ENCODE results near the gene GPR32. TPM values are rescaled to one million over a fixed set of nuclear protein-coding genes. Genes with fewer than 3 reads are reported as not detected.
"Not testable (repeated sequence)": the region's sequence is repeated elsewhere in the genome, so short reads cannot be mapped to it uniquely, and the experiment has no call there.

GPR32 gene
- polyA plus RNA-seq, 4 donors: not detected

DNA sequence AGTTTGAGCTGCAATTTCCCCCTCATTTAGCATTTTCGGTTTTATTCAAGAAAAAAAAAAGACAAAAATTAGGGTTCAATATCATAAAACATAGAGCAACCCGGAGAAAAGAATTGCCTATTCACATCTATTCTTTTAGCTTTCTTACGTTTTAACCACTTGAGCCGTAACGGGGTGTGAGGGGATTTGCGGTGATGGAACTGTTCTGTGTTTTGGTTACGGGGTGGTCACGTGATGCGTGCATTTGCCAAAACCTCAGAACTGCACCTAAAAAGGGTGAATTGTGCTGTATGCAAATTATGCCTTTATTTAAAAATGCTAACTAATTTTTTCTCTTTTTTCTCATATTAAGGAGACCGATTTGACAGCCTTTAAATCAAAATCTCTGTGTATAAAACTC is 25.0 kb upstream of the GPR32 start:
- DNase-seq (ENCODE audit: low read depth in 4 of 4, low spot score in 3 of 4): no peak

DNA sequence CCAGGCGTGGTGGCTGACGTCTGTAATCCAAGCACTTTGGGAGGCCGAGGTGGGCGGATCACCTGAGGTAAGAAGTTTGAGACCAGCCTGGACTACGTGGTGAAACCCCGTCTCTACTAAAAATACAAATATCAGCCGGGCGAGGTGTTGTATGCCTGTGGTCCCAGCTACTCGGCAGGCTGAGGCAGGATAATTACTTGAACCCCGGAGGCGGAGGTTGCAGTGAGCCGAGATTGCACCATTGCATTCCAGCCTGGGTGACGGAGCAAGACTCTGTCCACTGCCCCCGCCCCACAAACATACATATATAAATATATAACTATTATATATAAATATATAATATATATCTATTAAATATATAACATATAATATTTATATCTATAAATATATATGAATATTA is 23.1 kb upstream of the GPR32 start:
- not testable (repeated sequence) for DNase-seq (ENCODE audit: low read depth in 4 of 4, low spot score in 3 of 4)

DNA sequence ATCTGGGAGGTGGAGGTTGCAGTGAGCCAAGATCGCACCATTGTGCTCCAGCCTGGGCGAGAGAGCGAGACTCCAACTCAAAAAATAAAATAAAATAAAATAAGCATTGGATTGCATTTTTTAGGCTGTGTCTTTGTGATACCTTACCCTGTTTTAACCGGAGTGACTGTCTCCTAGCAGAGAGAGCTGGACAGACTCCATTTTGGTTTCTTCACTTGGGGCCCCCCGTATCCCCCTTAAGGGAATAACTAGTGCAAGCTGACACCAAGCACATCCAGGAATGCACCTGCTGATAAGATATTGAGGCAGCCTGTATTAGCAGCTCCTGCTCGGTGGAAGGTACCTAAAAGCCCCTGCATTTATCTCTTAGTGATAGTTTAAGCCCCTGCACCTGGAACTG is 20.8 kb upstream of the GPR32 start:
- no peak for DNase-seq (ENCODE audit: low read depth in 4 of 4, low spot score in 3 of 4)

DNA sequence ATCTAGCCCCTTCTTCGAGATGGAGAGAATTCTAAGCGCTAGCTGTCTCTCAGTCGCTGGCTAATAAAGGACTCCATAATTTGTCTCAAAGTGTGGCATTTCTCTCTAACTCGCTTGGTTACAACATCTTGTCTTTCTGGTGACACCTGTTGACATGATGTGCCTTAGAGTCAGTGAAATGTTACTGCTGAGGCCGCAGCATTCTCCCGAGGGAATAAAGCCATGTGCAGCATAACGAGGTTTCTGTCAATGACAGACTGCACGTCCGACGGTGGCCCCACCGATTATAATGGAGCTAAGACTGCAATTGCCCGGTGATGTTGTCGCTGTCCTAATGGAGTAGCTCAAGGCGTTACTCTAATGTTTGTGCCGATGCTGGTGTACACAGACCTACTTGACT is 20.3 kb upstream of the GPR32 start:
- no peak for DNase-seq (ENCODE audit: low read depth in 4 of 4, low spot score in 3 of 4)

DNA sequence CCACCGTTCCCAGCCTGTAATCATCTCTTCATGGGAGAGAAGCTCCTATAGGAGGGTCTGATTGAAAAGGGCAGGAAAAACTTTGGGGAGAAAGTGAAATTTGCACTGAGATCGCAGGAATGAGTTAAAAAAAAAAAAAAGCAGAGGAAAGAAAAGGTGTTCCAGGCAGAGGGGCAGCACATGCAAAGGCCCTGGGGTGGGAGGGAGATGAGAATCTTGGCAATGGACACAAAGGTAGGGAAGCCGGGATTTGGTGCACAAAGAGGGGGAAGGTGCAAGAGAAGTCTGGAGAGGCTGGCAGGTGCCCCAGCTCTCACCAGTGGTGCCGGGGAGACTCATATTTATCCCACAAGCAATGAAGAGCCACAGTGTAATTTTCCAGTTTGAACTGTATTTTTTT is 16.4 kb upstream of the GPR32 start:
- DNase-seq (ENCODE audit: low read depth in 4 of 4, low spot score in 3 of 4): no peak

DNA sequence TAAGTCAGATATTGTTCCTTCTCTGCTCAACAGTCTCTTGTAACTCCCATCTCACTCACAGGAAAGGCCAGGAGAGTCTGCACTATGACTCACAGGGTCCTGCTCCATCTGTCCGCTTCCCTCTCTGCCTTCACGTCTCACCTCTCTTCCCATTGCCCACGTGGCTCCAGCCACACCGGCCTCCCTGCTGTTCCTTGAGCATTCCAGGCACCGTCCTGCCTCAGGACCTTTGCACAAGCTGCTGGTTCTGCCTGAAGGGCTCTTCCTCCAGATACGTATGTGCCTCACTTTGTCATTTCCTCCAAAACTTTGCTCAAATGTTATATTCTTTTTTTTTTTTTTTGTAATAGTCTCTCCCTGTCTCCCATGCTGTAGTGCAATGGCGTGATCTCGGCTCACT is 14.0 kb upstream of the GPR32 start:
- not testable (repeated sequence) for DNase-seq (ENCODE audit: low read depth in 4 of 4, low spot score in 3 of 4)

DNA sequence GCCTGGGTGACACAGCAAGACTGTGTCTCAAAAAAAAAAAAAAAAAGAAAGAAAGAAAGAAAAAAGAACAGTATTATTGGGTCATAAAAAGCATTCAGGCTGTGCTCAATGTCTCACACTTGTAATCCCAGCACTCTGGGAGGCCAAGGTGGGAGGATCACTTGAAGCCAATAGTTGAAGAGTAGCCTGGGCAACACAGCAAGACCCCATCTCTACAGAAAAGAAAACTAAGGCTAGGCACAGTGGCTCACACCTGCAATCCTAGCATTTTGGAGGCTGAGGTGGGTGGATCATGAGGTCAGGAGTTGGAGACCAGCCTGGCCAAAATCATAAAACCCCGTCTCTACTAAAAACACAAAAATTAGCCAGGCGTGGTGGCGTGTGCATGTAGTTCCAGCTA is 12.6 kb upstream of the GPR32 start:
- not testable (repeated sequence) for DNase-seq (ENCODE audit: low read depth in 4 of 4, low spot score in 3 of 4)

DNA sequence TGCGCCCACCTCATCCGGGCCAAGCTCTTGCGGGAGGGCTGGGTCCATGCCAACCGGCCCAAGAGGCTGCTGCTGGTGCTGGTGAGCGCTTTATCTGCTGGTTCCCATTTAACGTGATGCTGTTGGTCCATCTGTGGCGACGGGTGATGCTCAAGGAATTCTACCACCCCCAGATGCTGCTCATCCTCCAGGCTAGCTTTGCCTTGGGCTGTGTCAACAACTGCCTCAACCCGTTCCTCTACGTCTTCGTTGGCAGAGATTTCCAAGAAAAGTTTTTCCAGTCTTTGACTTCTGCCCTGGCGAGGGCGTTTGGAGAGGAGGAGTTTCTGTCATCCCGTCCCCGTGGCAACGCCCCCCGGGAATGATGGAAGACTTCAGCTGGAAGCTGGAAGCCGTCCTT is 11.2 kb upstream of the GPR32 start:
- DNase-seq (ENCODE audit: low read depth in 4 of 4, low spot score in 3 of 4): not testable (repeated sequence)

DNA sequence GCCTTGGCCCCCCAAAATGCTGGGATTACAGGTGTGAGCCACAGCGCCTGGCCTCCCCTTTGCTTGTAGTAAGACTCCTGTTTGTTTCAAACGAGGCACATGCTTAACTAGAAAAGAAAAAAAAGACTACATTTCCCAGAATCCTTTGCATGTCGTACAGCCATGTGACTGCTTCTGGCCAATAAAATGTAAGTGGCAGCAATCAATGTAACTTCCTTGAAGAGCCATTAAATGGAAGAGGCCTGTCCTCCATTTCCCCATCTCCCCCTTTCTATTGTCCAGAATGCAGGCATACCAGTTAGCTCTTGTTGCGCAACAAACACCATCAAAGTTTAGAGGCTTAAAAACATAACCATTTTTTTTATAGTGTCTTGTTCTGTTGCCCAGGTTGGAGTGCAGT is 10.4 kb upstream of the GPR32 start:
- DNase-seq (ENCODE audit: low read depth in 4 of 4, low spot score in 3 of 4): no peak

DNA sequence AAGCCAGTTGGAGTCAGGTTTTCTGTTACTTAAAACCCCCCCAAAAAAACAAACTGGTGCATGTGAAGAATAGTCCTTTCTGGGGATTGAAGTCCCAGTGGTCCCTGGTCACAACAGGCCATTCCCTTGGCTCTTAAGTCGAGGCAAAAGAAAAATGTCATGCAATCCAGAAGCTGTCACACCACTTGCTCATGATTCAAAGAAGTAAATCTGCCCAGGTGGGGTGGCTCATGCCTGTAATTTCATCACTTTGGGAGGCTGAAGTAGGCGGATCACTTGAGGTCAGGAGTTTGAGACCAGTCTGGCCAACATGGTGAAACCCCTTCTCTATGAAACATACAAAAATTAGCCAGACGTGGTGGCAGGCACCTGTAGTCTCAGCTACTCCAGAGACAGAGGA is 8.8 kb upstream of the GPR32 start:
- DNase-seq (ENCODE audit: low read depth in 4 of 4, low spot score in 3 of 4): not testable (repeated sequence)

DNA sequence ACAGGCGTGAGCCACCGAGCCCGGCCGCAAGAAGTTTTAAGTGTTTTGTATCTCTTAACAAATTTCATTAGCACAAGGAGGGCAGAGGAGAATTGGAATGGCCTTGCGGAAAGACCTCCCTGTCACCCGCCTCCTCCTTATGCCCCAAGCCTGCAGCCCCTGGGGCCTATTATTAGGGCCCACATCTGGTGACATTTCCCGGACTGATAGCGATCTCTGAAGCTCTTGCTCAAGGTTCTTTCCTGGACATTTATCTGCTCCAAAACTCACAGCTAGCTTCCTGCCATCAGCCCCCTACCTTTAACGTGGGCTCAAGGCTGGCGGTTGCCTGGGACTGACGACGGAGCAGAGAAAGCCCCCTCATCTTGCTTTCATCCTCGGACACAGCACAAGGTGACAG is 6.7 kb upstream of the GPR32 start:
- DNase-seq (ENCODE audit: low read depth in 4 of 4, low spot score in 3 of 4): not testable (repeated sequence)

DNA sequence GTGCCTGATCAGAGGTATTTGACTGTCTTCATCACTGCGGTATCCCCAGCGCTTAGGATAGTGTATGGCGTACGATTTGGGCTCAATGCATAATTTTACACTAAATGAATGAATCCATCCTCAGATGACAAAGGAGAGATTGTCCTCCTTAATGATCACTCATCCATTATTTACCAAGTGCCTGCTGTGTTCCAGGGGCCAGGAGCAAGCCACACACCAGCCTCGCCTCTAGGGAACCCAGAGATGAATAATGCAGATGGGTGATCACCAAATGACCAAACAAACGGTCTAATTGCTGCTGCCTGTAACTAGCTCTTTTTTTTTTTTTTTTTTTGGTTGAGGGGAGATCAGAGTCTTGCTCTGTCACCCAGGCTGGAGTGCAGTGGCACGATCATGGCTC is 5.9 kb upstream of the GPR32 start:
- no peak for DNase-seq (ENCODE audit: low read depth in 4 of 4, low spot score in 3 of 4)

DNA sequence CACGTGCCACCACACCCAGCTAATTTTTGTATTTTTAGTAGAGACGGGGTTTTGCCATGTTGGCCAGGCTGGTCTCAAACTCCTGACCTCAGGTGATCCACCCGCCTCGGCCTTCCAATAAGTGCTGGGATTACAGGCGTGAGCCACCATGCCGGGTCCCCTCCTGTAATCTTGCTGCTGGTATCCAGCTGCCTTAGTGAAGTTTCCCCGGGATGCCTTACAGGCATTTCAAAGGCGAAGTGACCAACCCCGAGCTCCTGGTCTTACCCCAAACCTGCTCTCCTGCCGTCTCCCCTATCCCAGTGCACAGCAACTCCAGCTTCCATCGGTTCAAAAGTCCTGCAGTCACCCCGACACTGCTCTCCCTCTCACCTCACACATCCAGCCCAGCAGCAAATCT is 3.5 kb upstream of the GPR32 start:
- not testable (repeated sequence) for DNase-seq (ENCODE audit: low read depth in 4 of 4, low spot score in 3 of 4)

DNA sequence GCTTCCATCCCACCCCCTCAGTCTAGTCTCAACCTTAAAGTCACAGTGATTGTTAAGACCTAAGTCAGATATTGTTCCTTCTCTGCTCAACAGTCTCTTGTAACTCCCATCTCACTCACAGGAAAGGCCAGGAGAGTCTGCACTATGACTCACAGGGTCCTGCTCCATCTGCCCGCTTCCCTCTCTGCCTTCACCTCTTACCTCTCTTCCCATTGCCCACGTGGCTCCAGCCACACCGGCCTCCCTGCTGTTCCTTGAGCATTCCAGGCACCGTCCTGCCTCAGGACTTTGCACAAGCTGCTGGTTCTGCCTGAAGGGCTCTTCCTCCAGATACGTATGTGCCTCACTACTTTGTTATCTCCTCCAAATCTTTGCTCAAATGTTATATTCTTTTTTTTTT is 3.0 kb upstream of the GPR32 start:
- DNase-seq (ENCODE audit: low read depth in 4 of 4, low spot score in 3 of 4): not testable (repeated sequence)

DNA sequence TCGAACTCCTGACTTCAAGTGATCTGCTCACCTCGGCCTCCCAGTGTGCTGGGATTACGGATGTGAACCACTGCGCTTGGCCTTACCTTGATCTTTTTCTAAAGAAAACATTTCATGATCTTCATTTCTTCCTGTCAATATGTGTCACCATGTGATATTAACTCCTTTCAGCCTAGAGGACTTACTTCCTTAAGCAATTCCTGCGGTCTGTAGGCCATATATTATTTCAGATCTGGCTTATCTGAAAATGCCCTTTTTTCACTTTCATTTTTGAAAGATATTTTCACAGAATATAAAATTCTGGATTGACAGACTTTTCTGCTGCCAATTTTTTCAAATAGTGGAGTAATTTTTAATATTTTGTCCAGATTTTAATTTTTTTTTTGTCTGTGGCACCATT is 2.0 kb upstream of the GPR32 start:
- DNase-seq (ENCODE audit: low read depth in 4 of 4, low spot score in 3 of 4): no peak

DNA sequence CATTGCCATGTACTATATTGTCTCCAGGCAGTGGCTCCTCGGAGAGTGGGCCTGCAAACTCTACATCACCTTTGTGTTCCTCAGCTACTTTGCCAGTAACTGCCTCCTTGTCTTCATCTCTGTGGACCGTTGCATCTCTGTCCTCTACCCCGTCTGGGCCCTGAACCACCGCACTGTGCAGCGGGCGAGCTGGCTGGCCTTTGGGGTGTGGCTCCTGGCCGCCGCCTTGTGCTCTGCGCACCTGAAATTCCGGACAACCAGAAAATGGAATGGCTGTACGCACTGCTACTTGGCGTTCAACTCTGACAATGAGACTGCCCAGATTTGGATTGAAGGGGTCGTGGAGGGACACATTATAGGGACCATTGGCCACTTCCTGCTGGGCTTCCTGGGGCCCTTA is 624 bp downstream of the GPR32 start:
- no peak for DNase-seq (ENCODE audit: low read depth in 4 of 4, low spot score in 3 of 4)

DNA sequence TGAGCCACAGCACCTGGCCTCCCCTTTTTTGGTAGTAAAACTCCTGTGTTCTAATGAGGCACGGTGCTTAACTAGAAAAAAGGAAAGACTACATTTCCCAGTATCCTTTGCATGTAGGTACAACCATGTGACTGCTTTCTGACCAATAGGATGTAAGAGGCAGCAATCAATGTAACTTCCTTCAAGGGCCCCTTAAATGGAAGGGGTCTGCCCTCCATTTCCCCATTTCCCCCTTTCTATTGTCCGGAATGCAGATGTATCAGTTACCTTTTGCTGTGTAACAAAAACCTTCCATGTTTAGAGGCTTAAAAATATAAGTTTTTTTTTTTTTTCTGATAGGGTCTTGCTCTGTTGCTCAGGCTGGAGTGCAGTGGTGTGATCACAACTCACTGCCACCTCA is 2.2 kb downstream of the GPR32 start:
- DNase-seq (ENCODE audit: low read depth in 4 of 4, low spot score in 3 of 4): no peak

DNA sequence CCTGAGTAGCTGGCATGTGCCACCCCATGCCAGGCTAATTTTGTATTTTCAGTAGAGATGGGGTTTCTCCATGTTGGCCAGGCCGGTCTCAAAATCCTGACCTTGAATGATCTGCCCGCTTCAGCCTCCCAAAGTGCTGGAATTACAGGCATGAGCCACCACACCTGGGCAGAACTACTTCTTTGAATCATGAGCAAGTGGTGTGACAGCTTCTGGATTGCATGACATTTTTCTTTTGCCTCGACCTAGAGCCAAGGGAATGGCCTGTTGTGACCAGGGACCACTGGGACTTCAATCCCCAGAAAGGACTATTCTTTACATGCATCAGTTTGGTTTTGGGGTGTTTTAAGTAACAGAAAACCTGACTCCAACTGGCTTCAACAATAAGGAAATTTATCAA is 2.6 kb downstream of the GPR32 start:
- DNase-seq (ENCODE audit: low read depth in 4 of 4, low spot score in 3 of 4): not testable (repeated sequence)

DNA sequence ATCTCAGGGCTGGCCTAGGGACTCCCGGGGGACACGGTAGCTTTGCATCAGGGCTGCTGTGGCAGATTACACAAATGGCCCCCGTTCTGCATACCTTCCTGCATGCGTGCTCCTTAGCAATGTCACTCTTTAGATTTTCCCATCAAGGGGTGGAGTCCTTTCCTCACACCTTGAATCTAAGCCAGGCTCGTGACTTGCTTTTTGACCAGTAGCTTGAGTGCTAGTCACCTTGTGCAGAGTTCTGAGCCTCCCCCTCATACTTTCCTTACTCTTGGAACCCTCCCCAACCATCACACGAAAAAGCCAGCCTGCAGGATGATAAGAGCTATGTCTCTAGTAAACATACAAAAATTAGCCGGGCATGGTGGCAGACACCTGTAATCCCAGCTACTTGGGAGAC is 3.2 kb downstream of the GPR32 start:
- not testable (repeated sequence) for DNase-seq (ENCODE audit: low read depth in 4 of 4, low spot score in 3 of 4)

DNA sequence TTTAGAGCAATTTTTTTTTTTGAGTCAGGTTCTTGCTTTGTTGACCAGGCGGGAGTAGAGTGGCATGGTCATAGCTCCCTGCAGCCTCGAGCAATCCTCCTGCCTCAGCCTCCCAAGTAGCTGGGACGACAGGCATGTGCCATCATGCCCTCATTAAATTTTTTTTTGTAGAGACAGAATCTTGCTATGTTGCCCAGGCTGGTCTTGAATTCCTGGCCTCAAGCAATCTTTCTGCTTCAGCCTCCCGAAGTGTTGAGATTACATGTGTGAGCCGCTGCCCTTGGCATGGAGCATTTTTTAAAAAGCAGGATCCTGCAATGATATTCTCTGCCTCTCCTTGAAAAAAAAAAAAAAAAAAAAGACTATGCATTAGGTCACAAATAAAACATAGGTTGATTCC is 5.9 kb downstream of the GPR32 start:
- no peak for DNase-seq (ENCODE audit: low read depth in 4 of 4, low spot score in 3 of 4)

DNA sequence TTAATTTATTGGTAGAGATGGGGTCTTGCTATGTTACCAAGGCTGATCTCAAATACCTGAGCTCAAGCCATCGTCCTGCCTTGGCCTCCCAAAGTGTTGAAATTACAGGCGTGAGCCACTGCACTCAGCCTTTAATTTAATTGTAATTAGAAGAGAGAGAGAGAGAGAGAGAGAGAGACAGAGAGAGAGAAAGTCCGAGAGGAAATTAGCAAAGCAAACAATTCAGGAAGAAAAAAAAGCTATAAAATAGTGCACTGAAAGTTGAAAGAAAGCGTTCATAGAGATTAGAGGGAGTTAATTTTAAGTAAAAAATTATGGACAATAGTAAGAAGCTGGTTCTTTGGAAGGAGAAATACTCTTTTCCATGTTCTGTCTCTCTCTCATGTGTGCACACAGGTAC is 7.0 kb downstream of the GPR32 start:
- DNase-seq (ENCODE audit: low read depth in 4 of 4, low spot score in 3 of 4): no peak

DNA sequence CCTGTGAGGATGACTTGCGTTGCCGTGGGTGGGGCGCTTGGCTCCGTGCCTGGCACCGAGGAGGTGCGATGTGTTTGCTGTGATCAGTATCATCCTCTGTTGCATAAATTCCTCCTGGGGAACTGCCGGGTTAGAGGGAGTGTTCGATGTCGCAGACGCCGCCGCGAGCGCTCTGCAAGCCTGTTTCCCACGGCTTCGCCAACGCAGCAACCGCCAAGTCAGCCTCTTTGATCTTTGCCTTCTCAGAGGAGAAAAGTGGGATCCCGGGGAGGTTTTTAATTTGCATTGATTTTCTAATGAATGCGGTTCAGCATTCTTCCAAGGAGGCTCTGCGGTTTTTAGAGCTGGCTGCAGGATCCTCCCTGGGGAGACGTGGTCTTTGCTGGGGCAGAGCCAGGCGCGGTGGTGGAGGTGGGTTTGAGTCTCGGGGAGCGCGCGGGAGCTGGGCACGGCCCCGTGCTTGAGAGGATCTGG is 7.6 kb downstream of the GPR32 start:
- no peak for DNase-seq (ENCODE audit: low read depth in 4 of 4, low spot score in 3 of 4)

DNA sequence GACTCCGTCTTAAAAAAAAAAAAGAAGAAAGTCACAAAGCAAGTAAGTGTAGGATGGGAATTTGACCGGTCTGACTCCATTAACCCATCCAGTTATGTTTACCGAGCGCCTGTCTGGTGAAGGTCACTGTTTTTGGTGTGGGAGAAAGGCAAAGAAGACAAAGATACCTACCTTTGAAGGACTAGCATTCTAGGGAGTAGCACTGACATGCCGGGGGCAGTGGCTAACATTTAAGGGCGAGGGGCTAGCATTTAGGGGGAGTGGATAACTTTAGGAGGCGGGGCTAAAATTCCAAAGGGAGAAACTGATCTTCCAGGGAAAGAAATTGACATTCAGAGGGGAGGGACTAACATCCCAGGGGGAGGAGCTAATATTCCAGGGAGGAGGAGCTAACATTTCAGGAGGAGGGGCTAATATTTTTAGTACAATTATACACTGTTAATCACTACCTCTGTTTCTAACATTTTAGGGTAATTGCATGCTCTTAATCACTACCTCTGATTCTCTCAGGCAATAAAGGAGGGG is 8.7 kb downstream of the GPR32 start:
- DNase-seq (ENCODE audit: low read depth in 4 of 4, low spot score in 3 of 4): no peak
